IMR-90 (cell line): ENCODE results near the gene NUDT5. TPM values are rescaled to one million over a fixed set of nuclear protein-coding genes. Genes with fewer than 3 reads are reported as not detected.
A peak's percentile ranks its signal among the peaks of the same experiment; 100 is the strongest.

Source experiments
- ATAC-seq: fragments of 200-7000 bp; cut with Tn5 transposase; 2 replicates; pipeline ENCODE4 v1.9.1; 2020; ENCODE audit warnings: low read depth, mild to moderate bottlenecking, moderate library complexity
- BruUV-seq: library from RNA; stranded (reverse); fragments of 400-500 nt; replicated peaks from 2 replicates; lab custom pipeline; 2021; lab: Mats Ljungman, UMichigan
- CTCF ChIA-PET: fragments of 300-600 bp; formaldehyde crosslinking; extraction: SDS; loops from one replicate; lab custom pipeline; 2021; ENCODE audit warnings: antibody characterized with exemption; lab: Yijun Ruan, JAX
- POLR2A ChIA-PET: fragments of 300-600 bp; sonication (Branson Sonifier 250); formaldehyde crosslinking; loops from one replicate; lab custom pipeline; 2022; ENCODE audit warnings: antibody characterized with exemption; ENCODE audit not compliant: unreplicated experiment; lab: Charles Lee
- DNase-seq: peaks from one replicate; pipeline ENCODE4 v3.0.0; 2013
- H2AFZ ChIP-seq: replicated peaks from 2 replicates; pipeline ENCODE3; 2013; ENCODE audit warnings: low read length, mild to moderate bottlenecking; ENCODE audit not compliant: poor library complexity
- H2AK5ac ChIP-seq: 2 replicates; pipeline ENCODE4 v1.6.1; 2013; ENCODE audit warnings: low read depth, low read length, inconsistent platforms
- H2AK9ac ChIP-seq: replicated peaks from 2 replicates; pipeline ENCODE3; 2013; ENCODE audit warnings: mild to moderate bottlenecking, low read depth, low read length, moderate library complexity; ENCODE audit not compliant: poor library complexity
- H2BK120ac ChIP-seq: 2 replicates; pipeline ENCODE4 v1.6.1; 2013; ENCODE audit warnings: low read depth, low read length, inconsistent platforms
- H2BK15ac ChIP-seq: 3 replicates; pipeline ENCODE4 v1.6.1; 2013; ENCODE audit warnings: low read depth, low read length, inconsistent platforms
- H2BK20ac ChIP-seq: 2 replicates; pipeline ENCODE4 v1.6.1; 2013; ENCODE audit warnings: low read depth, mild to moderate bottlenecking, inconsistent platforms, low read length, moderate library complexity
- H2BK5ac ChIP-seq: 2 replicates; pipeline ENCODE4 v1.6.1; 2013; ENCODE audit warnings: mild to moderate bottlenecking, low read depth, low read length, inconsistent platforms; ENCODE audit not compliant: poor library complexity, severe bottlenecking
- H3K14ac ChIP-seq: replicated peaks from 2 replicates; pipeline ENCODE4 v1.6.1; 2013; ENCODE audit warnings: low read depth, low read length, inconsistent platforms
- H3K18ac ChIP-seq: 2 replicates; pipeline ENCODE4 v1.6.1; 2013; ENCODE audit warnings: low read depth, low read length, control low read depth
- H3K23ac ChIP-seq: 2 replicates; pipeline ENCODE4 v1.6.1; 2013; ENCODE audit warnings: low read depth, low read length, inconsistent platforms
- H3K27ac ChIP-seq: 2 replicates; pipeline ENCODE4 v1.5.1; 2013; ENCODE audit warnings: mild to moderate bottlenecking, control low read depth, low read length; ENCODE audit not compliant: insufficient read depth
- H3K27me3 ChIP-seq: 2 replicates; pipeline ENCODE4 v1.6.1; 2013; ENCODE audit warnings: low read length; ENCODE audit not compliant: control insufficient read depth, insufficient read depth
- H3K36me3 ChIP-seq: 2 replicates; pipeline ENCODE4 v1.6.1; 2013; ENCODE audit warnings: low read length, mixed read lengths; ENCODE audit not compliant: control insufficient read depth, insufficient read depth
- H3K4ac ChIP-seq: 2 replicates; pipeline ENCODE4 v1.6.1; 2013; ENCODE audit warnings: low read depth, low read length, inconsistent platforms
- H3K4me1 ChIP-seq: 2 replicates; pipeline ENCODE4 v1.6.1; 2013; ENCODE audit warnings: low read length, mixed read lengths; ENCODE audit not compliant: control insufficient read depth, insufficient read depth
- H3K4me2 ChIP-seq: 2 replicates; pipeline ENCODE4 v1.6.1; 2013; ENCODE audit warnings: low read depth, mild to moderate bottlenecking, control low read depth, low read length, moderate library complexity
- H3K4me3 ChIP-seq: 2 replicates; pipeline ENCODE4 v1.5.1; 2013; ENCODE audit warnings: low read depth, mild to moderate bottlenecking, control low read depth, low read length, moderate library complexity; ENCODE audit not compliant: insufficient read depth
- H3K56ac ChIP-seq: 2 replicates; pipeline ENCODE4 v1.6.1; 2013; ENCODE audit warnings: low read length, inconsistent platforms; ENCODE audit not compliant: insufficient read depth; ENCODE audit errors: extremely low read depth
- H3K79me1 ChIP-seq, 2 experiments: 2 replicates each; pipeline ENCODE4 v1.6.1; 2013; ENCODE audit warnings: low read length in 2 of 2, inconsistent platforms in 1 of 2, low read depth in 1 of 2
- H3K9ac ChIP-seq: 2 replicates; pipeline ENCODE4 v1.6.1; 2013; ENCODE audit warnings: low read depth, low read length, control low read depth
- H3K9me1 ChIP-seq: 2 replicates; pipeline ENCODE4 v1.6.1; 2013; ENCODE audit warnings: low read length, inconsistent platforms; ENCODE audit not compliant: insufficient read depth
- H3K9me3 ChIP-seq: 2 replicates; pipeline ENCODE4 v1.6.1; 2013; ENCODE audit warnings: low read length; ENCODE audit not compliant: control insufficient read depth, insufficient read depth
- H4K20me1 ChIP-seq: 2 replicates; pipeline ENCODE4 v1.6.1; 2013; ENCODE audit warnings: low read length, inconsistent platforms; ENCODE audit not compliant: insufficient read depth
- H4K5ac ChIP-seq: 2 replicates; pipeline ENCODE4 v1.6.1; 2013; ENCODE audit warnings: mild to moderate bottlenecking, low read depth, low read length, control low read depth
- H4K8ac ChIP-seq, 2 experiments: 2 replicates each; pipeline ENCODE4 v1.6.1; 2013; ENCODE audit warnings: low read depth in 2 of 2, low read length in 2 of 2, control low read depth in 1 of 2, inconsistent platforms in 1 of 2
- H4K91ac ChIP-seq: 2 replicates; pipeline ENCODE4 v1.6.1; 2013; ENCODE audit warnings: low read depth, low read length, inconsistent platforms; ENCODE audit not compliant: insufficient read depth
- CEBPB ChIP-seq: IDR thresholded peaks from 2 replicates; pipeline ENCODE4 v1.6.1; 2012; ENCODE audit warnings: low read depth, low read length, improper control_type of control experiment
- ELK1 ChIP-seq: fragments of 150-350 bp; IDR thresholded peaks from 2 replicates; pipeline ENCODE4 v1.6.1; 2016; ENCODE audit warnings: low read depth, mild to moderate bottlenecking, low read length, moderate library complexity, borderline replicate concordance
- POLR2A ChIP-seq: IDR thresholded peaks from 2 replicates; pipeline ENCODE4 v1.6.1; 2012; ENCODE audit warnings: mild to moderate bottlenecking, low read depth, low read length
- WGBS, 2 experiments: methylation state at CpG; one replicate each; pipeline versions ENCODE4 v1.1.5 to v1.1.7; 2013; ENCODE audit warnings: missing lambda C conversion rate in 2 of 2; ENCODE audit not compliant: insufficient read length in 1 of 2; ENCODE audit errors: extremely low coverage in 2 of 2; 5-methylcytosine and 5-hydroxymethylcytosine counted together
- dilution Hi-C: fragments of 300-500 bp; cut with HindIII; formaldehyde crosslinking; loops from one replicate; pipeline ENCODE4 v1.14.3; 2018; ENCODE audit warnings: low sequenced_read_pairs; ENCODE audit not compliant: unreplicated experiment
- in situ Hi-C: fragments of 300-500 bp; cut with MboI; formaldehyde crosslinking; loops from 3 replicates; pipeline ENCODE4 v1.14.3; 2019; ENCODE audit warnings: low sequenced_read_pairs, inconsistent platforms, mixed read lengths
- intact Hi-C: fragments of 100-400 bp; cut with micrococcal nuclease; formaldehyde crosslinking; loops from 2 replicates; pipeline ENCODE4 v1.10.0; 2022
- polyA plus RNA-seq, 3 experiments: library from polyadenylated mRNA; depleted of rRNA; stranded (reverse); fragments of >200 nt; gene quantifications; 2 replicates each; pipeline ENCODE4 v1.2.3, GENCODE V29; 2012; ENCODE audit warnings: low replicate concordance in 1 of 3
- total RNA-seq: library from RNA; depleted of rRNA; stranded (reverse); fragments of >200 nt; gene quantifications from 2 replicates; pipeline ENCODE4 v1.2.3, GENCODE V29; 2012

NUDT5 gene
- total and polyA plus RNA-seq, 2 of the 4 experiments (the other 2 are of a cell fraction): 70.1 to 74.6 TPM

- no peak for TF ChIP-seq ELK1
Measured at GRCh38 chr10:12237265-12238220, 41.9 kb upstream of the NUDT5 start (continued).

GRCh38 chr10:12235796-12236195, 40.1 kb upstream of the NUDT5 start:
- H2AFZ ChIP-seq: no peak overlapping the region
- no peak for TF ChIP-seq POLR2A
- 0 out of 2 replicates have a peak, but pooled peaks have one; percentile 24 for TF ChIP-seq CEBPB
- H2BK15ac ChIP-seq: 0 out of 3 replicates have a peak overlapping the region, but pooled peaks have one; percentile 20
- DNase-seq: peak; percentile 63
- ChIA-PET POLR2A (no interaction called here), CTCF (no interaction called here)
- peak overlapping the region; percentile 27; the same call in 1 of the 2 replicates for H3K18ac ChIP-seq
- ATAC-seq: peak; percentile 81
- peak overlapping the region; percentile 21; the same call in 1 of the 2 replicates for H2BK120ac ChIP-seq
- peaks cover 5% of the 10 kb centered on the region; the same call in 1 of the 2 replicates for H4K20me1 ChIP-seq
- H3K27ac ChIP-seq: peak overlapping the region; percentile 26; the same call in 1 of the 2 replicates
- H3K4me2 ChIP-seq: peak overlapping the region; percentile 90
- H3K4me1 ChIP-seq: peaks cover 8% of the 10 kb centered on the region
- no peaks in the 10 kb centered on the region for H3K9me3 ChIP-seq
- H3K27me3 ChIP-seq: no peaks in the 10 kb centered on the region
- dilution Hi-C loops (no loop called here), intact Hi-C loops (no loop called here), in situ Hi-C loops (no loop called here)
- H3K23ac ChIP-seq: no peak overlapping the region
- no peak overlapping the region for H3K9ac ChIP-seq
- H3K56ac ChIP-seq: no peak overlapping the region
- H4K8ac ChIP-seq: no peak overlapping the region; a peak in 1 of 4 replicates
- peaks cover 25% of the 10 kb centered on the region for H3K36me3 ChIP-seq
- H3K79me1 ChIP-seq: peaks cover 7 to 19% of the 10 kb centered on the region in 2 experiments; a peak in 3 of 4 replicates
- H2BK5ac ChIP-seq: peak overlapping the region; percentile 85
- no peak overlapping the region for H2AK5ac ChIP-seq
- no TSS peak for BruUV-seq
- H4K5ac ChIP-seq: peak overlapping the region; percentile 60; the same call in 1 of the 2 replicates
- no peak overlapping the region for H3K4me3 ChIP-seq
- H3K14ac ChIP-seq: no peak overlapping the region
- no peak overlapping the region for H2BK20ac ChIP-seq
- H2AK9ac ChIP-seq: no peak overlapping the region
- WGBS, 2 experiments: 50% methylated on average over 2 of the region's 4 CpGs; no CpG with 5 or more reads in 1 of the 2 experiments
- peak overlapping the region; percentile 46; the same call in 1 of the 2 replicates for H3K4ac ChIP-seq
- H3K9me1 ChIP-seq: no peaks in the 10 kb centered on the region
- no peak overlapping the region for H4K91ac ChIP-seq
